Stimulated activated CD4-positive, alpha-beta T cell treated with anti-CD3 and anti-CD28 coated beads, Interleukin-1b, Interleukin-23, amount 100 ng/mL, for 24 hours (primary cell): ENCODE measurements around the gene KRABD2.
"Not testable (repeated sequence)": the region's sequence is repeated elsewhere in the genome, so short reads cannot be mapped to it uniquely, and the experiment has no call there.

ENCODE experiments used
- DNase-seq, 4 experiments: peaks; one replicate each; pipeline ENCODE4 v3.0.0-alpha.2; 2020; ENCODE audit warnings: low read depth in 4 of 4, low spot score in 1 of 4

Gene KRABD2

DNA sequence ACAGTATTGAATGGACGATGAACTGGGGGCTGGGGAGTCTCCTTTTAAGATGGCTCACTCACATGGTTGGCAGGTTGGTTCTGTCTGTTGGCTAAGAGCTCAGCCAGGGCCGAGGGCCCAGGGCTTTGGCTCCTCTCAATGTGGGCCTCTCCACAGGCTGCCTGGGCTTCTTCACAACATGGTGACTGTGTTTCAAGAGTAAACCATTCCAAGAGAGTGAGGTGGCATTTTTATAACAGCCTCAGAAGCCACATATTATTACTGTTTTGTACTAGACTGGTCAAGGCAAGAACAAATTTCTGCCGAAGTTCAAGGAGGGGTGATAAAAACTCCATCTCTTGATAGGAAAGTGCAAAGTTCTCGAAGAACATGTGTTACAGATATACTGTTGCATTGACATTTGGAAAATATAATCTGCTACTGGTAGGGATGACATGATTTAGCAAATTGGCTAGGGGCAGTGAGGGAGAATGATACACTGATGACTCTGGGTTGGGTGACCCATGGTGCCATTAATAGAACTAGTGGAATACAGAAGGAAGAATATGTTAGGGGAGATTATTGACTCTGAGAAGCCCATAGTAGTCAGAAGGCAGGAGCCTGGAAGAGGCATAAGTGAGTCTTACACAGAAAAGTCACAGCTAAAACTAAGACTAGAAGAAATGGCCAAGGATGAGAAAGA lies 13.7 kb downstream of the KRABD2 start:
- DNase-seq, result no peak

DNA sequence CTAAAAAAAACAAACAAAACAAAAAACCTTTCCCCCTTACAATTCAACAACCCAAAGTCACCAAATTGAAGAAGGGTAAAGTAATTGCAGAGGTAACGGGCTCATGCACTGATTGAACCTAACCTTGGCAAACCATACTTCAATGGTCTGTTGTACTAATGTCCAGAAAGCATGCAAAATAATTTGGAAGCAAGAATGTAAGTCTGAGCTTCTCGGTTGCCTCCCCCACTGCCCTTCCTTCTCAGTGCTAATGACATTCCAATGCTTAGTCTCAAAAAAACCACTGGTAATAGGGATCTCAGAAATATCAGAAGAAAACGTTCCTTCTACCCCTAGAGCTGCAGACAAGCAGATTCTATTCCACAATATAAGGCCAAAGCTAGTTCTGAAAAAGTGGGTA lies 15.8 kb downstream of the KRABD2 start:
- no peak for DNase-seq

DNA sequence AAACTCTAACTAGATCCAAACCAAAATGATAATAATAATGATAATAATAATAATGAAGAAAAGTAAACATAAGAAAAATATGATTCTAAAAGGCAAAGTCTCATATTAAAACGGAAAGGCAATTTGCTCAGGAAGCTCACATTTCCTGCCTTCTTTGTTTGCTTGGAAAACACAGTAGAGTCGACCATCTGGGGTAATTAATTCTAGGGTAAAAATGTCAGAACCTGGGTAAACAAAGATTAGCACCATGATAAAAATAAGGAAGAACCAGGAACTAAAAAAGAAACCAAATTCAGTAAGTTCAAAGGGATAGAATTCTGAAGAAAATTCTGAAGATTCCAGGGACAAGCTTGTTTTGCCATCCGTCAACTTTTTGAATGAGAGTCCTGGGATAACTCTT lies 16.2 kb downstream of the KRABD2 start:
- no peak for DNase-seq

DNA sequence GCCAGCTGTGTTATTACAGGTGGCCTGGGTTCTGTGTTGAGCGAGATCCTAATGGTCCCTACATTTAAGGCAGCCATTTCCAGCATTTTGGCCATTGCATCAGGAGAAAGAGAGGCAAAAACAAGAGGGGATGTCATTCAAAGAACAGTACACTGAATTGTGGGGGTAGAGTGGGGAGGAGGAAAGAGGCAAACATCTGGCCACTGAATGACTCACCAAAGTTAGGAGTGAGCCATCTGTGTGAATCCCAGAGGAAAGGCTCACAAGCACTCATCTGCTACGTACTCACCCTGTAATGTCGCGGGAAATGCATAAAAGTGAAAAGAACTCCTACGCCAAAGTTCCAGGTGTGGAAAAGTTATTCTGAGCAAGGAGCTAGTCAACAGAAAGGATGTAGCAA lies 16.7 kb downstream of the KRABD2 start:
- DNase-seq, result no peak

DNA sequence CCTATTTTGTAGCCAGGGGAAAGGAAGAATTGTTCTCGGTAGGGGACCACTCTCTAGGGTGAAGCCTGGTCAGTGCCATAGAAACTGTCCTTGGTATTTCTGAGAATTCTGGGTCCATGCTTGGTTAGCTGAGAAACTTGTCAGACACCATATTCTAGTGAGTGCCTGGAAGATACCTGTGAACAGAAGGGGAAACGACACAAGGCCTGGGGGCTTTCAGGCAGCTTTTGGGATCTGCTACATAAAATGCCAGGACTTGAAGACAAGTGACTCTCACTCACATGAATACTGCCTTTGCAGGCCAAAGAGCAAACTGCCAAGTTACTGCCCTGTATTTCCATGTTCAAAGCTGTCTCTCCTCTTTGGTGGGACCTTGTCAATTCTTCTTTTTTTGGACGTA lies 18.6 kb downstream of the KRABD2 start:
- DNase-seq, result no peak

DNA sequence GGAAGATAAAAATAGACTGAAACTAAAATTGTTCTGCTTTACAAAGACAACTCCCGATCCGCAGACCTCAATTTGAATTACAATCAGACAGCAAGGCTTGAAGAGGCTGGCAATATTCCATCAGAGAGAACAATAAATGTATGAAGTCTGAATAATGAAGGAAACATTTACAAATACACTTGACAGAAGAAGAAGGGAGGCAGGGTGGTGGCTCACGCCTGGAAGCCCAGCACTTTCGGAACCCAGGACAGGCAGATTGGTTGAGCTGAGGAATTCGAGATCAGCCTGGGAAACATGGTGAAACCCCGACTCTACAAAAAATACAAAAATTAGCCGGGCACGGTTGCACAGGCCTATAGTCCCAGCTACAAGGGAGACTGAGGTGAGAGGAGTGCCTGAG lies 22.3 kb downstream of the KRABD2 start:
- no peak for DNase-seq

DNA sequence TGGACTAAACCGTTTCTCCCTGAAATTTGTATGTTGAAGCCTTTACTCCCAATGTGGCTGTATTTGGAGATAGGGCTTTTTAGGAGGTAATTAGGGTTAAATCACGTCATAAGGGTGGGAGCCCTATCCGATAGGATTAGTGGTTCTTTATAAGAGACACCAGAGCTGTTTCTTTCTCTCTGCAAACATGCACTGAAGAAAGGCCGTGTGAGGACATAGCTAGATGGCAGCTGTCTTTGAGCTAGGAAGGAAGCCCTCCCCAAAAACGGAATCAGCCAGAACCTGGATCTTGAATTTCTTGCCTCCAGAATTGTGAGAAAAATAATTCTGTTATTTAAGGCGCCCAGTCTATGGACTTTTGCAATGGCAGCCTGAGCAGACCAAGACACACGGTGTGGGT lies 22.8 kb downstream of the KRABD2 start:
- DNase-seq, result no peak

DNA sequence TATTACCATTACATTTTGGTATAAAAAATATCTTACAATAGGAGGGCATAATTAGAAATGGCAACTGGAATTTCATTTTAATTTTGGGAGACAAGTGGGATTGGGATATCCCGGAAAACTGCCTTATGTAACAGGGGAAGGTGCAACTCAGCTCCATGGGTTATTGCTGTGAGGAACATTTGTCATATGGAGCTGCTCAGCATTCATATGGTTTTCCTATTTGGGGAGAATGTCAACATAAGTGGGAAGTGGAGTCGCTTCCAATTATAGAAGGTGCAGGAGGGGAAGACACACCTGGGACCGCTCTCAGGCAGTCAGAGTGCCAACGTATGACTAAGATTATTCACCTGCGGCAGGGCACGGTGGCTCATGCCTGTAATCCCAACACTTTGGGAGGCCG lies 26.2 kb downstream of the KRABD2 start:
- DNase-seq, result no peak

DNA sequence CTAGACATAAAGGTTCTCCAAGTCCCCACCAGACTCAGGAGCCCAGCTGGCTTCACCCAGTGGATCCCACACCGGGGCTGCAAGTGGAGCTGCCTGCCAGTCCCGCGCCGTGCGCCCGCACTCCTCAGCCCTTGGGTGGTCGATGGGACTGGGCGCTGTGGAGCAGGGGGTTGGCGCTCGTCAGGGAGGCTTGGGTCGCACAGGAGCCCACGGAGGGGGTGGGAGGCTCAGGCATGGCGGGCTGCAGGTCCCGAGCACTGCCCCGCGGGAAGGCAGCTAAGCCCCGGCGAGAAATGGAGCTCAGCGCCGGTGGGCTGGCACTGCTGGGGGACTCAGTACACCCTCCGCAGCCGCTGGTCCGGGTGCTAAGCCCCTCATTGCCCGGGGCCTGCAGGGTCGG lies 29.5 kb downstream of the KRABD2 start:
- not testable (repeated sequence) for DNase-seq

DNA sequence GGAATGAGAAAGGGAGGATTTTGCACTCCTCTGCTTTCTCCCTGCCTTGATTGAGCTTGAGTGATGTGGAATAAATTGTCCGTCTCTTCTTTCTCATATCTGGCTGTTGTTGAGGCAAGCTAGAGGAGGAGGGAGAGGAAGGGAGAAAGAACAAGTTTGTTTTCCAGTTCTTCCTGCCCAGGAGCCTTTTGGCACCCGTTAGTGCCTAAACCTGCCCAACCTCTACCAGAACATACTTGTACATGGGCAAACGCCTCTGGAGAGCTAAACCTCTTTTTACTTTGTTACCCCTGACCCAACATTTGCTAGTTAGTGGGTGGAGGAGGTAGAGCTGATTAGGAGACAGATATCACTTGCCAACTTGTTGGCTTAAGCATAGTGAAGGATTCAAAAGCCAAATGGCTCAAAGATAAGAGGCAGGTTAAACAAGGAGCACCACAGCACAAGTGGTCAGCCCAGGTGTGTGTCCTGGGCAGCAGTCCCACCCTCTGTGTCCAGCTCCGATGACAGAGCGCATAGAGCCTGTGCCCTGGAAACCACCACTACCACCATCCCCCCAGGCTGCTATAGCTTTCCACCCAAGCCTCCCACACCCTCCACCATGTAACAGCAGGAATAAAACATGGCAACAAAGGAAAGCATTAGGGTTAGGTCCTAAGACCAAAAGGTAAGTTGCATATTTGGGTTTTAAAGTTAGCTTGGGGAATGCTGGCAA lies 30.4 kb downstream of the KRABD2 start:
- no peak for DNase-seq

DNA sequence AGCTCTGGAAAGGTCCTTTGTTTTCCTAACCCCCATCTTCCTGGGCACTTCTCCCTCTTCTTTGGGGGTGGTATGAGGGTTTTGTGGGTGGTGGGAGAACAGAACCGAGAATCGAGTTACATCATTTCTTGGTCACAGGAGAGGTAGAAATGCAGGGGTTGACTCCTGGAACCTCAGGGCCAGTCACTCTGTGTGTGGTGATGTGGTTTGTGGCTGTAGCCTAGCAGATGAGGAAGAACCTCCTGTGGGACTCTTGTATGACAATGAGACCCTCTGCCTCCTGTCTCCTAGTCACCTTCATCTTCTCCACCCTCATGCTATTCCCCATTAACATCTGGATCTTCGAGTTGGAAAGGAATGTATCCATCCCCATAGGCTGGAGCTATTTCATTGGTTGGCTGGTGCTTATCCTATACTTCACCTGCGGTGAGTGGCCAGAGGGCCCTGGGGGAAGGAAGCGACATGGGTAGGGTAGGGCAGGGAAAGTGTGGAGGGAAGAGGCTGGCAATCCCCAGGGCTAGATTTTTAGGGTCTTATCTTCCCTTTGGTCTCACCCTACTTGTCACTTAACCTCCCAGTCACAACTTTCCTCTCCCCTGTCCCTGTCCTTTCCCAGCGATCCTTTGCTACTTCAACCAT lies 31.3 kb downstream of the KRABD2 start:
- no peak for DNase-seq

DNA sequence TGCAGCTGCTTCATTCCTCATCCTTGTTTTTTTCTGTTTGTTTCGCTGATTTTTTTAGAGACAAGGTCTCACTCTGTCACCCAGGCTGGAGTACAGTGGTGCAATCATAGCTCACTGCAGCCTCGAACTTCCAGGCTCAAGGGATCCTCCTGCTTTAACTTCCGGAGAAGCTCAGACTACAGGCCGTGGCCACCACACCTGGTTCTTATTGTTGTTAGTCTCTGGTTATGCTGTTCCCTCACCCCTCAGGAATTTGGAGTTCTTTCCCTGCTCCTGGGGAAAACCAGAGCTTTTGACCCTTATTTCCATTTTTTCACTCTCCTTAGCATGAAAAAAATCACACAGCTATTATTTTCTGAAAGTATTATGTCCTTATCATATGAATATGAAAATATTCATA lies 35.0 kb downstream of the KRABD2 start:
- no peak for DNase-seq

DNA sequence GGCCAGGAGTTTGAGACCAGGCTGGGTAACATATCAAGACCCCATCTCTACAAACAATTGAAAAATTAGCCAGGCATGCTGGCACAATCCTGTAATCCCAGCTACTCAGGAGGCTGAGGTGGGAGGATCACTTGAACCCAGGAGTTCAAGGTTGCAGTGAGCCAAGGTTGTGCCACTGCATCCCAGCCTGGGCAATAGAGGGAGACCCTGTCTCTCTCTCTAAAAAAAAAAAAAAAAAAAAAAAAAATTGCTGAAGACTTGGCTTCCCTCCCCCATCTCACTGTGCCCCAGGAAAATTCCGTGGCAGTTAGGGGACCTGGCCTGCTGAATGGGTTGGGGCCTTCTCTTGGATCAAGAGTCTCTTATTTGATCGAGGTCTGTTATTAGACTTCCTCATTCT lies 37.0 kb downstream of the KRABD2 start, which contains the start of gene ODF4:
ODF4 (plus strand) TSS at position 301 of the 400 bp plus-strand sequence. CDS start 212 bp downstream, outside the sequence.
- DNase-seq, result no peak

DNA sequence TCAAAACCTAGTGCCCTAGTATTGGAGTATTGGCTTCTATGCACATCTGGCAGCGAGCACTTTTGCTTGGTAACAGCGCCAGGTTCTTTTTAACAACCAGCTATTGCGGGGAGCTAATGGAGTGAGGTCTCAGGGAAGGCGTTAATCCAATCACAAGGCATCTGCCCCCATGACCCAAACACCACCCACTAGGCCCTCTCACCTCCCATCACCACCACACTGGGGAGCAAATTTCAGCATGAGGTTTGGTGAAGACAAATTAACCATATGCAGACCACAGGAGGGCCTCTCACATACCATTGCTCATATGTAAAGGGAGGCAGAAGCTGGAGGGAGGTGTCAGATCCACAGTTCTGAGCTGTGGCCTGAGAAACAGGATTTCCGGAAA lies 37.8 kb downstream of the KRABD2 start:
- DNase-seq, result no peak

DNA sequence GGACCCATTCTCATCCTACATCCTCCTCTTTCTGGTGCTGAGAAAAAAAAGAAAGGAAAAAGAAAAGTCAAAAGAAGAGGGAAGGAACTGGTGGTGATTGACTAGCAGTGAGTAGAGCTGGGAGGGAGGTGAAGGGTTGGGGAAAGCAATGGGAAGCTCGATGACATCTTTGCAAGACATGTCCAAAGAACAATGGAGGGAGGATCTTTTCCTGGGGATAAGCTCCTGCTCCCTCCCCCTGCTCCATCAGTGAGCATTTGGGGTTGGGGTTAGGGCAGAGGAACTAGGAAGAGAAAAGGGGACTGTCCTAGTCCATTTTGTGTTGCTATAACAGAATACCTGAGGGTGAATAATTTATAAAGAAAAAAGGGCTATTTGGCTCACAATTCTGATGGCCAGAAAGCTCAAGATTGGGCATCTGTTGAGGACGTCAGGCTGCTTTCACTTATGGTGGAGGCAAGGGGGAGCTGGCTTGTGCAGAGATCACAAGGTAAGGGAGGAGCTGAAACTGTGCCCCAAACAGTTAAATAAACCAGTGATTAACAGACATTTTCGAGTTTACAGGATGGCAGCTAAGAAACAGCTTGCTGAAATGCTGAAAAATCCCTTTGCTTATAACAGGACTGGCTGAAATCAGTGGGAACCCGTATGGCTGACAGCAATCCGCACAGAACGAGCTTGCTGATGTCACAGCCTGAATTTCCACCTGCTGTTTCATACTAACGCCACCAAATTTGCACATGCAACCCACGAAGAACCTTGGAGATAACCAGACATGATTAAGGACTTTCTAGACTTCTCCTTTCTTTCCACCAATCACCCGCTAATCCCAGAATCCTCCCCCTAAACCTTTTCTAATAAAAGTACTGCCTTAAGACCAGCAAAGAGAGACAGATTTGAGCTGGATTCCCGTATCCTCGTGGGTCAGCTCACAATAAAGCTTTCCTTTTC lies 38.4 kb downstream of the KRABD2 start:
- no peak for DNase-seq

DNA sequence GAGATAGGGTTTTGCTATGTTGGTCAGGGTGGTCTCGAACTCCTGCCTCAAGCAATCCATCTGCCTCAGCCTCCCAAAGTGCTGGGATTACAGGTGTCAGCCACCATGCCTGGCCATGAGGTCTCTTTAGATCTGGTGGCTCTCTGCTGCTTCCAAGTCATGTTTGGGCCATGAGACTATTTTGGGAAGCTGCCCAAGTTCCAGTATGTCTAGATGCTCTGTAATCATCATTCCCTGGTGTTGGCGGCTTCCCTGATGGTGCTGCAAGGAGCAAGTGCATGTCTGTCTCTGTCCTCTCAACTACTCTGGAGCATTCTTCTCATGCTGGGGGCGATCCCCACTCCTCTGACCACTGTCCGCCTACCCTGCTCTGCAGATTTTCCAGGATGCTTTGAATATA lies 43.2 kb downstream of the KRABD2 start:
- DNase-seq, result no peak

DNA sequence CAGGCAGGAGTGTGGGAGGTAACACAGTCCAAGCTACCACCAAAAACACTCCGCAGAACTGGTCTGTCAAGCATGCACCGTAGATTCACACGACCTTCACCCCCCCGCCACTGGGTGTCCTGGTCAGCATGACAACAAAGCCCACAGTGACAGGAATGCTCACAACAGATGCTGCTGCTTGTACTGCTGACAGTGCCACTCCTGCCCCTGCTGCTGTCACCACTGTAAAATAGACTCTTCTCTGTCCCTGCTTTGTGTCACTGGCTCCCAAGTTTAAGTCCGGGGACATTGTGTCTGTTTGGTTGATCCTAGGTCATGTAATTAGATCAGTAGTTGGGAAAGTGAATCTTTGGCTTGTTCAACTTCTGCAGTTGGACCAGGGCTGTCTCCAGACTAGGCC lies 43.8 kb downstream of the KRABD2 start:
- no peak for DNase-seq

DNA sequence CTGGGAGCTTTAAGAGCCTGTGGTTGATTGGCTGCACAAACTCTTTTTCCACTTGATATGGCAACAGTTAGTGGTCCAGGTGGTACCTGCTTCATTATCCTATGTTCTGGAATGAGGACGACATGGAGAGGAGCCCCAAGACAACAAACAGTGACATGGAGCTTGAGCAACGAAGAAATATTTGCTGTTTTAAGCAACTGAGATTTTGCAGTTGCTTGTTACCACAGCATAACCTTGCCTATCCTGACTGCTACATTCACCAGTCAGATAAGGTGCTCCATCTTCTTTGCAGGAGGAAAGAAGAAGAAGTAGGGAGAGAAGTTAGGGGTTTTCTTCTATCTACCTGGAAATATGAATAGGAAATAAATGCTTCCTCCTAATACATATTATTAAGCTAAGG lies 44.4 kb downstream of the KRABD2 start:
- DNase-seq, result no peak

DNA sequence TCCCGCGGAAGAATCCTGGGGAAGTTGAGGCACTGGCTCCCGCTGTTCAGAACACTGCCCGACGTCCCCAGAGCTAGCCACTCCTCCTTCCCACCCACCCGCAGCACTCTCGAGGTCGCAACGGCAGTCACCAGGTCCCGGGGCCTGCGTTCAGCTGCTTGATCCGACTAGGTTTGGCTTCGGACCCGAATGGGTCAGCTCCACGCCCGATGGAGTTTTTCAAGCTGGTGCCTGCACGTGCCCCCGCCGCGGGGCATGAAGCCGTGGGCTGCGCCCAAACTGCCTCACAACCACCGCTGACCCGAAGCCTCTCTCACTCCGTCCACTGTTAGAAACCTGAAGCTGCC lies 49.2 kb downstream of the KRABD2 start:
- DNase-seq, result no peak
